Skeletal muscle satellite cell (primary cell): ENCODE data around the gene OIP5. TPM values are rescaled to one million over a fixed set of nuclear protein-coding genes. Genes with fewer than 3 reads are reported as not detected.

Experiments
- H3K27me3 ChIP-seq: 2 replicates; pipeline ENCODE4 v1.7.0; 2013; ENCODE audit warnings: low read length; ENCODE audit not compliant: control insufficient read depth, insufficient read depth
- H3K36me3 ChIP-seq: 2 replicates; pipeline ENCODE4 v1.7.0; 2013; ENCODE audit warnings: mild to moderate bottlenecking, control low read depth, low read length; ENCODE audit not compliant: insufficient read depth
- H3K4me1 ChIP-seq: 2 replicates; pipeline ENCODE4 v1.7.0; 2013; ENCODE audit warnings: low read length; ENCODE audit not compliant: control insufficient read depth, insufficient read depth
- H3K4me2 ChIP-seq: 2 replicates; pipeline ENCODE4 v1.7.0; 2013; ENCODE audit warnings: mild to moderate bottlenecking, low read length
- H3K4me3 ChIP-seq: 2 replicates; pipeline ENCODE4 v1.7.0; 2013; ENCODE audit warnings: low read length
- H3K9ac ChIP-seq: 2 replicates; pipeline ENCODE4 v1.7.0; 2013; ENCODE audit warnings: mild to moderate bottlenecking, low read depth, low read length, moderate library complexity
- H3K9me3 ChIP-seq: replicated peaks from 2 replicates; pipeline ENCODE4 v1.7.0; 2013; ENCODE audit warnings: mild to moderate bottlenecking, control low read depth, low read length
- total RNA-seq: library from RNA; depleted of rRNA; stranded (reverse); fragments of >200 nt; gene quantifications from 2 replicates; pipeline ENCODE4 v1.2.3, GENCODE V29; 2012; rRNA removed

OIP5 gene
- 5.1 and 9.4 TPM in 2 replicates for total RNA-seq

DNA sequence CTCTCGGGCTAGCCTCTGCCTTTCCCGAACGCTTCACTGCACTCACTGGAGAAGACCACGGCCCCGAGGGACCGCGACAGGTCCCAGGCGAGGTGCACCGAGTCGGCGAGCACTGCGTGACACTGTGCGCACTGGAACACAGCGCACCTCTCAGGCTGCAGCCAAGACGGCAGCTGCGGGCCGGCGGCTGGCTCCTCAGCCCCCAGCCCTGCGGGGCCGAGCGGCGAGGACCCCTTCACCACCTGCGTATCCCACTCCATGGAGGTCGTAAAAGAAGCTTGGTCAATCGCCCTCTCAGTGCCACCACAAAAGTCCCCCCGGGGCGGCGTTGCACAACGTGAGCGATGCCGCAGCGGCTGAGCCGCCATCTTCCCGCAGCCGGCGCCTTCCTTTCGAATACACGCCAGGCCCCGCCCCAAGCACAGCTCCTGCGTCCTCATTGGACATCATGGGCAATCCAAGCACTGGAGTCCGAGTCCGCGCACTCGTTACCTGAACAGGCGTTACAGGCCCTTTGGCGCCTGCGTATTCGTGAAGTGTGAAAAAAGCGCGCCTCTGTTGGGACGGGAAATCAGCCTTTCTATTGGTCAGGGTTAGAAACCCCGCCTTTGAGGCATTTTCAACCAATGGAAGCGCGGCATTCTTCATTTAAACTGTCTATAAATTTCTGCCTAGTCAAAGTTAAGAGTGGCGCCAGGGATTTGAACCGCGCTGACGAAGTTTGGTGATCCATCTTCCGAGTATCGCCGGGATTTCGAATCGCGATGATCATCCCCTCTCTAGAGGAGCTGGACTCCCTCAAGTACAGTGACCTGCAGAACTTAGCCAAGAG is at the start of gene OIP5, which contains the start of gene NUSAP1:
TSS of gene OIP5 (minus strand) at position 398 of the 832 bp plus-strand sequence. CDS start at position 368, 30 bp downstream.
TSS of gene NUSAP1 (plus strand) at position 688 of the 832 bp plus-strand sequence. CDS start at position 765, 77 bp downstream.
- peak within 1 kb of the TSS; percentile 83 for H3K9ac ChIP-seq
- peak within 1 kb of the TSS; percentile 81 for H3K4me2 ChIP-seq
- H3K9me3 ChIP-seq = no peaks in the 10 kb centered on the region
- H3K4me3 ChIP-seq = peak within 1 kb of the TSS; percentile 89
- H3K4me1 ChIP-seq = peaks cover 8% of the 10 kb centered on the region
- no peaks in the 10 kb centered on the region for H3K27me3 ChIP-seq
- H3K36me3 ChIP-seq = no peaks in the 10 kb centered on the region

DNA sequence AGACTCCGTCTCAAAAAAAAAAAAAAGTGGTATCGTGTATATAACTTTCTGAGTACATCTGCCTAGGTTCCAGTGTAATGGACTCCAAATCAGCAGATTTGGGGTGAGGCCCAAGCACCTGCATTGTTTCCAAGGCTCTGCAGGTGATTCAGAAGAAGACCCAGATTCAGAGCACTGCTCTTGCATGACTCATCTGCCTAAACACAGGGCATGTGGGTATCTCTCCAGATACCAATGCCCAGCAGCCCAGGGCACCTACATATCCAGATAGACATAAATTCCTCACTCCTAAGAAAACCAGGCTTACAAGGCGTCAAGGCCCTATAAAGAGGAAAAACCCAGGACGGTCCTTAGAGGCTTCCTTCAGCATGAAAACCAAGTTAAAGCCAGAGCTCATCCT is 45.6 kb upstream of the OIP5 start:
- no peak overlapping the region for H3K9ac ChIP-seq
- H3K36me3 ChIP-seq = peaks cover 25% of the 10 kb centered on the region
- no peak overlapping the region for H3K4me3 ChIP-seq
- H3K9me3 ChIP-seq = no peaks in the 10 kb centered on the region
- H3K4me2 ChIP-seq = no peak overlapping the region
- H3K27me3 ChIP-seq = no peaks in the 10 kb centered on the region
- H3K4me1 ChIP-seq = no peaks in the 10 kb centered on the region

DNA sequence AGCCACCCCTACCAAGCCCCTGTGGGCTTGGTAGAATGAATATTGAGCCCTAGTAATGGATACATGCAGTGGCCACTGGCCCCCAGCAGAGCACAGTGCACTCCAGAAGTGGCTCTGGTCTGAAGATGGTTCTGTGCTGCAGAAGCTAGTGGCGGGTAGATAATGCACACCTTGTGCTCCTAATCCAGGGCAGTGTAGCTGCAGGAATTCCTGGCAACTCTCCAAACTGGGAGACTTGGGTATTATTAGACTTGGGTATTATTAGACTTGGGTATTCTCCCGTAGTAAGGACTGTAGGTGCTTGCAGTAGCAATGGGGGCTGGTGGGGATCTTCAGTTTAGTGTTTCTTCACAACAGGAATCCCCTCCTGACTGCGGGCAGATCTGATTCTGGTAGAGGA is 35.0 kb upstream of the OIP5 start:
- Histone ChIP-seq H3K36me3 (peaks cover 29% of the 10 kb centered on the region), H3K9ac (no peak overlapping the region), H3K9me3 (no peaks in the 10 kb centered on the region), H3K4me2 (no peak overlapping the region), H3K4me3 (no peak overlapping the region), H3K27me3 (no peaks in the 10 kb centered on the region), H3K4me1 (no peaks in the 10 kb centered on the region)

DNA sequence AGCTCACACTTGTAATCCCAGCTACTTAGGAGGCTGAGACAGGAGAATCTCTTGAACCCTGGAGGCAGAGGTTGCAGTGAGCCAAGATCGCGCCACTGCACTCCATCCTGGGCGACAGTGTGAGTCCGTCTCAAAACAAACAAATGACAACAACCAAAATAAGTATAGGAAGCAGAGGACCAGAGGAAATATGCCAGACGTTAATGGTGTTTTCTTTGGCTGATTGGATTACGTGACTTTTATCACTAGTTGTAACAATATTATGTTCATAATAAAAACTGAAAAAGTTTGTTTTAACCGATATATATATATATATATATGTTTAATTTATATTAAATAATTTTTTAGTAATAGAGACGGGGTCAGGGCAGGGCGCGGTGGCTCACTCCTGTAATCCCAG is 22.0 kb upstream of the OIP5 start:
- Histone ChIP-seq H3K4me3 (no peak overlapping the region), H3K4me2 (no peak overlapping the region), H3K9ac (no peak overlapping the region), H3K36me3 (peaks cover 35% of the 10 kb centered on the region), H3K4me1 (no peaks in the 10 kb centered on the region), H3K9me3 (no peaks in the 10 kb centered on the region), H3K27me3 (no peaks in the 10 kb centered on the region)

DNA sequence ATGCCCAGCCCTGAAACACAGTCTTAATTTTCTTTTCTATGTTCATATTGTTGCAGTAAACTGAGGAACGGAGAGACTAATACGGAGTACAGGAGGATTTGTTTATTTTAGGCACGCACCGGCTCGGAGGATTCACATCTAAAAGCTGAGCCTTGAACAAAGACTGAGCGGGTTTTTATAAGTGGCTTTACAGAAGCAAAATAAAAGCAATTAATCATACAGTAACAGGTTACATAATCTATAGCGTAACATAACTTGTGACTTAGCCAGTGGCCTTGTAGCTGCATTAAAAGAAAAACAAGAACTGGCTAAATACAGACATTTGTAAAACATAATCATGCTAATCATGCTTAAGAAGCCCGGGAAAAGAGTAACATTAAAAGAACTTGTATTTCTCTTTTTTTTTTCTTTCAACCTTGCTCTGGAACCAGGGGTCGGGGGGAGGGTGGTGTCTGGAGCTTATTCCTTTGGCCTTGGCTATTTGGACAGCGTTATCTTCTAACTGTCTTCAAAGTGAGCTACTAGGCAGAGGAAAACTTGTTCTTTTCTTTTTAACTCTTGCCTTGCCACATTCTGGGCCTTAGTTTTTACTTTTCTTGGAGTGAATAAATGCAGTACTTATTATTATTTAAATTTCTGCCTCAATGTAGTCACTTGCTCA is 17.8 kb upstream of the OIP5 start:
- Histone ChIP-seq H3K9me3 (no peaks in the 10 kb centered on the region), H3K36me3 (peaks cover 31% of the 10 kb centered on the region), H3K27me3 (no peaks in the 10 kb centered on the region)

DNA sequence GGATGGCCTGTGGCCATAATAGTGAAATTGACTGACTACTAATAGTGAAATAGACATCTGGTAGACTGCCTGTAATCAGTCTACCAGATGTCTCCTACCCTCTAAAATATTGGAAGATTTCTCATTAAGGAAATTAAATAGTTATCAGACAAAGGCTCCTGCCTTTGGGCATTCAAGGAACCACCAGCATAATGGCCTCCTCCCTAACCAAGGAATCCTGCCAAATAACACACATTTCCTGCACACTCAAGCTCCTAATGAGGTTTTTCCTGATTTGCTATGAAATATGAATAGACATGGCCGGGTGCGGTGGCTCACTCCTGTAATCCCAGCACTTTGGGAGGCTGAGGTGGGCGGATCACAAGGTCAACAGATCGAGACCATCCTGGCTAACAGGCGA is 14.8 kb upstream of the OIP5 start:
- H3K9me3 ChIP-seq = no peaks in the 10 kb centered on the region
- no peaks in the 10 kb centered on the region for H3K4me1 ChIP-seq
- H3K27me3 ChIP-seq = no peaks in the 10 kb centered on the region
- peaks cover 29% of the 10 kb centered on the region for H3K36me3 ChIP-seq
- no peak overlapping the region for H3K9ac ChIP-seq
- H3K4me3 ChIP-seq = no peak overlapping the region
- H3K4me2 ChIP-seq = no peak overlapping the region

More for the DNA sequence above, 17.8 kb upstream of the OIP5 start:
- no peak overlapping the region for H3K4me3 ChIP-seq
- H3K4me2 ChIP-seq = no peak overlapping the region
- no peaks in the 10 kb centered on the region for H3K4me1 ChIP-seq
- no peak overlapping the region for H3K9ac ChIP-seq

DNA sequence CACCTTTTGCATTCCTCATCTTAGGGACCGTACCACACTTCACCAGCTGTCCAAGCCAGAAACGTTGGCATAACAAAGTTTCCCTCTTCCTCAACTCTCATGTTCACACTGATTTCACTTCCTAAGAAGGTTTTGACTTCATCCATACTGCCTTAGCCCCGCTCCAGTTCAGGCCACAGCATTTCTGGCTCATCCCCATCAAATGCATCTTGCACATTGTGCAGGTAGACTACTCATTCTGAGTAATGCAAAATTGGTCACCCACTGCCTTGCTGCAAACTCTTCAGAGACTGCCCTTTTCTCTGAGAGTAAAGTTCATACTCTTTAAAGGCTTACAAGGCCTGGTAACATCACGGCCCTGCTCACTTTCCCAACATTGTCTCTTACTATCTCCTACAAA is 9.1 kb upstream of the OIP5 start:
- no peaks in the 10 kb centered on the region for H3K9me3 ChIP-seq
- H3K4me2 ChIP-seq = no peak overlapping the region
- no peak overlapping the region for H3K9ac ChIP-seq
- no peaks in the 10 kb centered on the region for H3K27me3 ChIP-seq
- H3K4me1 ChIP-seq = no peaks in the 10 kb centered on the region
- peaks cover 13% of the 10 kb centered on the region for H3K36me3 ChIP-seq
- no peak overlapping the region for H3K4me3 ChIP-seq

DNA sequence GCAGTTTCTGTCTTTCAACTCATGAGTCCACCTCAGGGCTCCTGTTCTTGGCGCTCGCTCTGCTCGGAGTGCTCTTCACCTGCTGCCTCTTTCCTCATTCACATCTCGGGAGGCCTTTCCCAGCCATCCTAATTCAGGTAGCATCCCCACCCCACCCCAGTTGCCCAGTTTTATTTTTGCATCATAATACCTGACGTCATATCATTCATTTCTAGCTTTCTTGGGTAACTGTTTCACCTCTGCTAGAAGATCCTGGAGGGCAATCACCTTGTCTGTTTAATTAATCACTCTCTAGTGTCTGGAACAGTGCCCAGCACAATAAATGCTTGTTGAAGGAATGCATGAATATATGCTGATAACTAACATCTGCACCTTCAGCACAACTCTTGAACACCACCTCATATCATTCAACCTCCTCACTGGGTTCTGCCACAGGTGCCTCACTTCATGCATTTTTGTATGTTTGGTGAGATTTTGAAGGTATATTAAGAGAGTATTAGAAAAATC is 7.9 kb upstream of the OIP5 start:
- no peak overlapping the region for H3K4me3 ChIP-seq
- no peak overlapping the region for H3K4me2 ChIP-seq
- H3K4me1 ChIP-seq = no peaks in the 10 kb centered on the region
- H3K9me3 ChIP-seq = no peaks in the 10 kb centered on the region
- no peaks in the 10 kb centered on the region for H3K27me3 ChIP-seq
- no peak overlapping the region for H3K9ac ChIP-seq
- H3K36me3 ChIP-seq = peaks cover 13% of the 10 kb centered on the region

DNA sequence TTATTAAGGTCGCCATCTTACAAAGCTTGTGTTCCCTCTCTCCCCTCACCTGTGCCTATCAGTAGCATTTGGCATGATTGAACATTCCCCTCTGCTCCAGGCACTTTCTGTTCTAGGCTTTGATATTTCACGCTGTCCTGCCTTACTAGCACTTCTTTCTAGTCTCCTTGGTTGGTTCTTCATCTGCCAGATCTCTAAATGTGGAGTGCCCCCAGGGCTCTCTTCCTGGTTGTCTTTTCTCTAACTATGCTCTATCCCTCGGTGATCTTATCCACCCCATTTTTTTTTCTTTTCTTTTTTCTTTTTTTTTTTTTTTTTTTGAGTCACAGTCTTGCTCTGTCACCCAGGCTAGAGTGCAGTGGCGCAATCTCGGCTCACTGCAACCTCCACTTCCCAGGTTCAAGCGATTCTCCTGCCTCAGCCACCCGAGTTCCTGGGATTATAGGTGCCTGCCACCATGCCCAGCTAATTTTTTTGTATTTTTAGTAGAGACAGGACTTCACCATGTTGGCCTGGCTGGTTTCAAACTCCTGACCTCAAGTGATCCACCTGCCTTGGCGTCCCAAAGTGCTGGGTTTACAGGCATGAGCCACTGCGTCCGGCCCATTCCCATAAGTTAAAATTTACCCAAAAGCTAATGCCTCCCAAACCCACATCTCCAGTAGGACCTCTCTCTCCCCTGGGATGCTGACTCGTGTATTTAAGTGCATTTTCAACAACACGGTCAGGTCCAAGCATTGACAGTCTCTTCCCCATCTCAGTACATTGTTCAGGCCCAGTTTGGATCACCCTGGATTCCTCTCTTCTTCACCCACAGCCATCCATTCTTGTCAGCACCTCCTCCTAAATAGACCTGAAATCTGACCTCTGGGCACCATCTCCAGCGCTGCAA is 5.5 kb upstream of the OIP5 start:
- no peak overlapping the region for H3K4me3 ChIP-seq
- H3K9ac ChIP-seq = no peak overlapping the region
- H3K9me3 ChIP-seq = no peaks in the 10 kb centered on the region
- peaks cover 8% of the 10 kb centered on the region for H3K36me3 ChIP-seq
- H3K27me3 ChIP-seq = no peaks in the 10 kb centered on the region
- no peak overlapping the region for H3K4me2 ChIP-seq
- H3K4me1 ChIP-seq = no peaks in the 10 kb centered on the region

DNA sequence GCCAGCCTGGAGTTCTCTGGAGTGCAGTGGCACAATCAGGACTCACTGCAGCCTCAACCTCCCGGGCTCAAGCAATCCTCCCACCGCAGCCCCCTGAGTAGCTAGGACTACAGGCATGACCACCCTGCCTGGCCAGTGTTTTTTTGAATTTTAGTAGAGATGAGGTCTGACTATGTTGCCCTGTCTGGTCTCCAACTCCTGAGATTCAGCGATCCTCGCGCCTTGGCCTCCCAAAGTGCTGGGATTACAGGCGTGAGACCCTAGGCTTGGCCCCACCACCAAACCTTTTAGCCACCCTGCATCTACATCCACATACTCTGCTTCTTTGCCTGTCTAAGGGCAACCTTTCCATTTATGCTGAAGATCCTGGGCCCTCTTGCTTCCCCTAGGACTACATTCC is 4.7 kb upstream of the OIP5 start:
- Histone ChIP-seq H3K4me2 (no peak overlapping the region), H3K36me3 (peaks cover 8% of the 10 kb centered on the region), H3K27me3 (no peaks in the 10 kb centered on the region), H3K9me3 (no peaks in the 10 kb centered on the region), H3K4me1 (no peaks in the 10 kb centered on the region), H3K4me3 (no peak overlapping the region), H3K9ac (no peak overlapping the region)

DNA sequence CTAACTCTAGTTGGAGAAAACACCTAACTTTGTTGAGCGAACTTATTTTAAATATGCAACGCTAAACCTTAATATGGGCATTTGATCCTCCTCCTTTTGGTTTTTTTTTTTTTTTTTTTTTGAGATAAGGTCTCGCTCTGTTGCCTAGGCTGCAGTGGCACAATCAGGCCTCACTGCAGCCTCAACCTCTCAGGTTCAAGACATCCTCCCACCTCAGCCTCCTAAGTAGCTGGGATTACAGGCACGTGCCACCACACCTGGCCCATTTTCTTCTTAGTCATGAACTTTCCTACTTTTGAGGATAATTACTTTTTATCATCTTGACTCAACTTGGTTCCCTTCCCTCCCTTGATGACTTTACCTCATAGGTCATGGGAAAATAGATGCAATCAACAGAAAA is 4.2 kb upstream of the OIP5 start:
- no peaks in the 10 kb centered on the region for H3K9me3 ChIP-seq
- no peak overlapping the region for H3K4me2 ChIP-seq
- H3K4me3 ChIP-seq = no peak overlapping the region
- peaks cover 3% of the 10 kb centered on the region for H3K36me3 ChIP-seq
- H3K9ac ChIP-seq = no peak overlapping the region
- peaks cover 3% of the 10 kb centered on the region for H3K4me1 ChIP-seq
- H3K27me3 ChIP-seq = no peaks in the 10 kb centered on the region
